ENCODE data around the gene ADK.
"Not testable (repeated sequence)": the region's sequence is repeated elsewhere in the genome, so short reads cannot be mapped to it uniquely, and the experiment has no call there.

The ADK gene

GRCh38 chr10:74150990-74151878 lies at the start of gene ADK:
ADK (plus strand) TSS chr10:74151221; CDS start chr10:74151279, 58 bp downstream.
- DNase-seq (ENCODE audit: low spot score): peak; percentile 98

- DNase-seq (ENCODE audit: low spot score): no peak
Measured at GRCh38 chr10:74103560-74104258, 47.3 kb upstream of the ADK start.

GRCh38 chr10:74104480-74104879 lies 46.5 kb upstream of the ADK start:
- no peak for DNase-seq (ENCODE audit: low spot score)

GRCh38 chr10:74104996-74105395 lies 46.0 kb upstream of the ADK start:
- no peak for DNase-seq (ENCODE audit: low spot score)

GRCh38 chr10:74107391-74107790 lies 43.6 kb upstream of the ADK start:
- no peak for DNase-seq (ENCODE audit: low spot score)

GRCh38 chr10:74109452-74109851 lies 41.6 kb upstream of the ADK start:
- DNase-seq (ENCODE audit: low spot score): no peak

GRCh38 chr10:74110120-74110519 lies 40.9 kb upstream of the ADK start:
- no peak for DNase-seq (ENCODE audit: low spot score)

GRCh38 chr10:74111799-74112198 lies 39.2 kb upstream of the ADK start:
- no peak for DNase-seq (ENCODE audit: low spot score)

GRCh38 chr10:74113546-74113945 lies 37.5 kb upstream of the ADK start:
- DNase-seq (ENCODE audit: low spot score): no peak

- peak; percentile 39 for DNase-seq (ENCODE audit: low spot score)
Measured at GRCh38 chr10:74114041-74114448, 37.0 kb upstream of the ADK start.

- no peak for DNase-seq (ENCODE audit: low spot score)
Measured at GRCh38 chr10:74117738-74118137, 33.3 kb upstream of the ADK start.

GRCh38 chr10:74118804-74119203 lies 32.2 kb upstream of the ADK start:
- no peak for DNase-seq (ENCODE audit: low spot score)

- no peak for DNase-seq (ENCODE audit: low spot score)
Measured at GRCh38 chr10:74120911-74121310, 30.1 kb upstream of the ADK start.

GRCh38 chr10:74121368-74121767 lies 29.7 kb upstream of the ADK start:
- DNase-seq (ENCODE audit: low spot score): no peak

- no peak for DNase-seq (ENCODE audit: low spot score)
Measured at GRCh38 chr10:74122060-74122459, 29.0 kb upstream of the ADK start.

- no peak for DNase-seq (ENCODE audit: low spot score)
Measured at GRCh38 chr10:74123081-74123480, 27.9 kb upstream of the ADK start.

GRCh38 chr10:74133923-74134820 lies 16.8 kb upstream of the ADK start:
- DNase-seq (ENCODE audit: low spot score): no peak

GRCh38 chr10:74135452-74135851 lies 15.6 kb upstream of the ADK start:
- DNase-seq (ENCODE audit: low spot score): no peak

GRCh38 chr10:74137992-74138391 lies 13.0 kb upstream of the ADK start:
- no peak for DNase-seq (ENCODE audit: low spot score)

- DNase-seq (ENCODE audit: low spot score): not testable (repeated sequence)
Measured at GRCh38 chr10:74138596-74138995, 12.4 kb upstream of the ADK start.

GRCh38 chr10:74139981-74140380 lies 11.0 kb upstream of the ADK start:
- DNase-seq (ENCODE audit: low spot score): no peak

- DNase-seq (ENCODE audit: low spot score): no peak
Measured at GRCh38 chr10:74140553-74140952, 10.5 kb upstream of the ADK start.

All from pons (tissue), 1 donor.